Left lobe of liver (tissue), 2 donors: Measurements from ENCODE around the gene CEP20. TPM values are rescaled to one million over a fixed set of nuclear protein-coding genes. Genes with fewer than 3 reads are reported as not detected.
A peak's percentile ranks its signal among the peaks of the same experiment; 100 is the strongest.
"Not testable (repeated sequence)": the region's sequence is repeated elsewhere in the genome, so short reads cannot be mapped to it uniquely, and the experiment has no call there.

Experiments used
- ATAC-seq: fragments of 200-7000 bp; cut with Tn5 transposase; one replicate; pipeline ENCODE4 v1.9.1; 2020; ENCODE audit warnings: mild to moderate bottlenecking, moderate library complexity
- DNase-seq: peaks from one replicate; pipeline ENCODE4 v3.0.0-alpha.2; 2020; ENCODE audit warnings: low spot score
- total RNA-seq: library from RNA; stranded (reverse); gene quantifications from one replicate; pipeline ENCODE4 v1.2.1, GENCODE V29; 2021
- donor health status: DM: no; HTN: no; CAD: no; lungs with moderate emphysema.
- donor health status: DM: no; HTN: yes; CAD: no.

Gene CEP20
- 12.2 TPM for total RNA-seq

GRCh38 chr16:15888072-15888976 lies at the start of gene CEP20:
Gene CEP20 (minus strand): TSS chr16:15888603. CDS start chr16:15888585, 18 bp downstream.
- ATAC-seq: peak; percentile 99
- peak; percentile 99 for DNase-seq

GRCh38 chr16:15936809-15937208 lies 48.4 kb upstream of the CEP20 start:
- ATAC-seq, DNase-seq: not testable (repeated sequence)

- ATAC-seq (no peak), DNase-seq (no peak)
Measured at GRCh38 chr16:15934991-15935390, 46.6 kb upstream of the CEP20 start.

- DNase-seq (no peak), ATAC-seq (no peak)
Measured at GRCh38 chr16:15933781-15934180, 45.4 kb upstream of the CEP20 start.

GRCh38 chr16:15932939-15933338 lies 44.5 kb upstream of the CEP20 start:
- DNase-seq: no peak
- ATAC-seq: no peak

GRCh38 chr16:15928261-15929104 lies 40.1 kb upstream of the CEP20 start:
- DNase-seq: no peak

GRCh38 chr16:15925631-15926030 lies 37.2 kb upstream of the CEP20 start:
- ATAC-seq (no peak), DNase-seq (no peak)

More at GRCh38 chr16:15928261-15929104, 40.1 kb upstream of the CEP20 start:
- no peak for ATAC-seq

GRCh38 chr16:15924996-15925395 lies 36.6 kb upstream of the CEP20 start:
- DNase-seq (no peak), ATAC-seq (no peak)

GRCh38 chr16:15919331-15919730 lies 30.9 kb upstream of the CEP20 start:
- ATAC-seq: no peak
- no peak for DNase-seq

- ATAC-seq, DNase-seq: not testable (repeated sequence)
Measured at GRCh38 chr16:15918314-15918713, 29.9 kb upstream of the CEP20 start.

GRCh38 chr16:15916323-15916722 lies 27.9 kb upstream of the CEP20 start:
- no peak for DNase-seq
- ATAC-seq: no peak

- ATAC-seq (no peak), DNase-seq (no peak)
Measured at GRCh38 chr16:15915555-15916081, 27.2 kb upstream of the CEP20 start.

- DNase-seq (no peak), ATAC-seq (no peak)
Measured at GRCh38 chr16:15913046-15913698, 24.8 kb upstream of the CEP20 start.

GRCh38 chr16:15911198-15911597 lies 22.8 kb upstream of the CEP20 start:
- ATAC-seq (no peak), DNase-seq (no peak)

GRCh38 chr16:15907863-15908478 lies 19.6 kb upstream of the CEP20 start:
- ATAC-seq: peak; percentile 29
- no peak for DNase-seq

GRCh38 chr16:15906439-15906838 lies 18.0 kb upstream of the CEP20 start:
- no peak for ATAC-seq

GRCh38 chr16:15903960-15904359 lies 15.6 kb upstream of the CEP20 start:
- no peak for DNase-seq
- no peak for ATAC-seq

More at GRCh38 chr16:15906439-15906838, 18.0 kb upstream of the CEP20 start:
- no peak for DNase-seq

- no peak for DNase-seq
- no peak for ATAC-seq
Measured at GRCh38 chr16:15900901-15901500, 12.6 kb upstream of the CEP20 start.

GRCh38 chr16:15900357-15900756 lies 12.0 kb upstream of the CEP20 start:
- ATAC-seq (no peak), DNase-seq (no peak)

- DNase-seq: no peak
- peak; percentile 23 for ATAC-seq
Measured at GRCh38 chr16:15899538-15900100, 11.2 kb upstream of the CEP20 start.
